NB4 (cell line): ENCODE measurements around the gene MAGEL2.

Source experiments
- CTCF ChIP-seq: IDR thresholded peaks from one replicate; pipeline ENCODE4 v1.5.1; 2012; ENCODE audit warnings: low read depth, low read length
- MAX ChIP-seq: IDR thresholded peaks from 2 replicates; pipeline ENCODE4 v1.6.1; 2011; ENCODE audit warnings: low read depth, low read length
- MYC ChIP-seq: IDR thresholded peaks from 2 replicates; pipeline ENCODE4 v1.6.1; 2011; ENCODE audit warnings: low read depth, low read length
- POLR2A ChIP-seq: IDR thresholded peaks from 2 replicates; pipeline ENCODE4 v1.6.1; 2011; ENCODE audit warnings: mild to moderate bottlenecking; ENCODE audit not compliant: insufficient read length; ENCODE audit errors: extremely low read depth

DNA sequence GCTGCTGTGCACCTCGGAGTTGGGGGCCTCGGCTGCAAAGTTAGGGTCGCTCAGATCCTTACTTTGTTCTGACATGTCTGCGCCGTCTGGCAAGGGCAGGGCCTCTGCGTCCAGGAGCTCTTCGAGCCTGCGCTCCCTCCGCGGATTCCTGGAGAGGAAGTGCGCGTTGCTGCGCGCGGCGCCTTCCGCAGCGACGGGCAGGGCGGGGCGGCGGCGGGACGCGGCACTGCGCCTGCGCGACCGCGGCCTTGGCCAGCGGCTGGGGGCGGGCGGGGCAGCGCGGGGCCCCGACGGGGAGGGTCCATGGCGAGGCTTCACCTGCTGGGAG is 39.4 kb upstream of the MAGEL2 start, which contains the start of gene NDN:
- no peak for TF ChIP-seq POLR2A
- no peak for TF ChIP-seq CTCF
- TF ChIP-seq MAX = no peak
- no peak for TF ChIP-seq MYC
